B cell (primary cell): ENCODE results near the gene HYAL2. TPM values are rescaled to one million over a fixed set of nuclear protein-coding genes. Genes with fewer than 3 reads are reported as not detected.

Experiments
- ATAC-seq: fragments of 200-7000 bp; cut with Tn5 transposase; one replicate; pipeline ENCODE4 v1.10.0; 2021; ENCODE audit warnings: low read depth, mild to moderate bottlenecking, moderate number of reproducible peaks, moderate library complexity
- CTCF ChIA-PET: fragments of 350-600 bp; sonication (Branson Sonifier 250); formaldehyde crosslinking; loops from one replicate; lab custom pipeline; 2021; ENCODE audit warnings: antibody characterized with exemption, inconsistent platforms; lab: Charles Lee
- POLR2A ChIA-PET: fragments of 350-600 bp; sonication (Branson Sonifier 250); formaldehyde crosslinking; loops from one replicate; lab custom pipeline; 2021; ENCODE audit warnings: antibody characterized with exemption; lab: Charles Lee
- DNase-seq: peaks from one replicate; pipeline ENCODE4 v3.0.0; 2013
- H2AFZ ChIP-seq: 2 replicates; pipeline ENCODE4 v1.6.1; 2012; ENCODE audit warnings: mild to moderate bottlenecking, low read depth, low read length; ENCODE audit not compliant: insufficient read depth, poor library complexity, severe bottlenecking
- H3K27ac ChIP-seq, 2 donors: 1 replicate in 1 of 2; 2 replicates in 1 of 2; pipeline ENCODE4 v1.5.1; 2012 to 2013; ENCODE audit warnings: low read length in 2 of 2, mild to moderate bottlenecking in 2 of 2, moderate library complexity in 1 of 2
- H3K27me3 ChIP-seq, 4 experiments: fragments of 200-600 bp in 1 of 4; sonication (generic) in 1 of 4; replicated peaks in 1 of 4; 1 replicate in 2 of 4; 2 replicates in 2 of 4; pipeline versions ENCODE4 v1.6.1 to v1.7.0; 2013 to 2016; ENCODE audit warnings: low read length in 3 of 4, mild to moderate bottlenecking in 2 of 4, mixed read lengths in 1 of 4, moderate library complexity in 1 of 4; ENCODE audit not compliant: insufficient read depth in 4 of 4, control insufficient read depth in 3 of 4; ENCODE audit errors: control extremely low read depth in 1 of 4
- H3K36me3 ChIP-seq, 2 experiments: replicated peaks in 1 of 2; 1 replicate in 1 of 2; 2 replicates in 1 of 2; pipeline versions ENCODE4 v1.6.1 to v1.7.1; 2013; ENCODE audit warnings: low read length in 1 of 2; ENCODE audit not compliant: insufficient read depth in 2 of 2, control insufficient read depth in 1 of 2; ENCODE audit errors: control extremely low read depth in 1 of 2, extremely low read depth in 1 of 2
- H3K4me1 ChIP-seq, 2 donors: fragments of 200-600 bp in 1 of 2; sonication (generic) in 1 of 2; 1 replicate in 1 of 2; 2 replicates in 1 of 2; pipeline versions ENCODE4 v1.5.1 to v1.6.1; 2013 to 2017; ENCODE audit warnings: low read length in 2 of 2; ENCODE audit not compliant: control insufficient read depth in 2 of 2, insufficient read depth in 2 of 2
- H3K4me2 ChIP-seq: replicated peaks from 2 replicates; pipeline ENCODE3; 2012; ENCODE audit warnings: mild to moderate bottlenecking, low read depth, low read length; ENCODE audit not compliant: poor library complexity, severe bottlenecking
- H3K4me3 ChIP-seq, 5 experiments: fragments of 200-600 bp in 1 of 5; sonication (generic) in 1 of 5; 1 replicate in 3 of 5; 2 replicates in 2 of 5; pipeline versions ENCODE4 v1.5.1 to v1.7.0; 2011 to 2016; ENCODE audit warnings: low read length in 4 of 5, mild to moderate bottlenecking in 4 of 5, low read depth in 2 of 5, control low read depth in 1 of 5, moderate library complexity in 1 of 5; ENCODE audit not compliant: insufficient read depth in 1 of 5; ENCODE audit errors: control extremely low read depth in 1 of 5, extremely low read depth in 1 of 5
- H3K79me2 ChIP-seq: fragments of 200-600 bp; sonication (generic); one replicate; pipeline ENCODE4 v1.6.0; 2016; ENCODE audit warnings: low read length; ENCODE audit not compliant: control insufficient read depth, insufficient read depth
- H3K9ac ChIP-seq: fragments of 200-600 bp; sonication (generic); 2 replicates; pipeline ENCODE4 v1.6.1; 2017; ENCODE audit warnings: mild to moderate bottlenecking, low read length, moderate library complexity
- H3K9me3 ChIP-seq, 3 donors: one replicate each; pipeline versions ENCODE4 v1.6.1 to v1.7.1; 2013; ENCODE audit warnings: low read length in 2 of 3; ENCODE audit not compliant: control insufficient read depth in 2 of 3, insufficient read depth in 1 of 3; ENCODE audit errors: control extremely low read depth in 1 of 3
- H4K20me1 ChIP-seq: 2 replicates; pipeline ENCODE4 v1.6.0; 2012; ENCODE audit warnings: mild to moderate bottlenecking, low read length; ENCODE audit not compliant: insufficient read depth, control insufficient read depth, poor library complexity, severe bottlenecking
- H3K27ac Mint-ChIP-seq: one replicate; pipeline ENCODE4 v1.8.0; 2021; ENCODE audit warnings: mixed read lengths
- H3K27me3 Mint-ChIP-seq: one replicate; pipeline ENCODE4 v1.8.0; 2021; ENCODE audit warnings: mixed read lengths
- H3K4me1 Mint-ChIP-seq: one replicate; pipeline ENCODE4 v1.8.0; 2021; ENCODE audit warnings: mixed read lengths
- H3K4me3 Mint-ChIP-seq: one replicate; pipeline ENCODE4 v1.8.0; 2021; ENCODE audit warnings: mixed read lengths
- H3K9me3 Mint-ChIP-seq: one replicate; pipeline ENCODE4 v1.8.0; 2022; ENCODE audit warnings: mixed read lengths; ENCODE audit not compliant: insufficient read depth
- EZH2 ChIP-seq: IDR thresholded peaks from 2 replicates; pipeline ENCODE4 v1.6.1; 2012; ENCODE audit warnings: borderline replicate concordance, low read depth, mild to moderate bottlenecking, moderate library complexity, low read length; ENCODE audit not compliant: insufficient read depth, poor library complexity, severe bottlenecking
- WGBS: methylation state at CpG from one replicate; pipeline ENCODE4 v1.1.5; 2013; ENCODE audit warnings: missing lambda C conversion rate; ENCODE audit not compliant: insufficient coverage; 5-methylcytosine and 5-hydroxymethylcytosine counted together
- intact Hi-C: fragments of 100-400 bp; cut with micrococcal nuclease; formaldehyde crosslinking; loops from one replicate; pipeline ENCODE4 v1.10.0; 2022
- polyA plus RNA-seq: library from polyadenylated mRNA; depleted of rRNA; stranded (reverse); fragments of >200 nt; gene quantifications from 2 replicates; pipeline ENCODE4 v1.2.3, GENCODE V29; 2012
- total RNA-seq, 2 donors: library from RNA; stranded (reverse); fragments of 120-200 nt in 1 of 2; gene quantifications; 1 replicate in 1 of 2; 2 replicates in 1 of 2; pipeline versions ENCODE4 v1.2.3 to v1.2.4, GENCODE V29; 2013 to 2022
- TF ChIP-seq, protein P1 (sequence below): fragments of 200-600 bp; IDR thresholded peaks from one replicate; pipeline ENCODE4 v1.8.0; 2022; ENCODE audit warnings: antibody characterized with exemption, mild to moderate bottlenecking

Gene HYAL2
- total and polyA plus RNA-seq, 2 donors (not counting 1 experiment from before 2014, with no cell fraction given), result 4.2 to 5.1 TPM

DNA sequence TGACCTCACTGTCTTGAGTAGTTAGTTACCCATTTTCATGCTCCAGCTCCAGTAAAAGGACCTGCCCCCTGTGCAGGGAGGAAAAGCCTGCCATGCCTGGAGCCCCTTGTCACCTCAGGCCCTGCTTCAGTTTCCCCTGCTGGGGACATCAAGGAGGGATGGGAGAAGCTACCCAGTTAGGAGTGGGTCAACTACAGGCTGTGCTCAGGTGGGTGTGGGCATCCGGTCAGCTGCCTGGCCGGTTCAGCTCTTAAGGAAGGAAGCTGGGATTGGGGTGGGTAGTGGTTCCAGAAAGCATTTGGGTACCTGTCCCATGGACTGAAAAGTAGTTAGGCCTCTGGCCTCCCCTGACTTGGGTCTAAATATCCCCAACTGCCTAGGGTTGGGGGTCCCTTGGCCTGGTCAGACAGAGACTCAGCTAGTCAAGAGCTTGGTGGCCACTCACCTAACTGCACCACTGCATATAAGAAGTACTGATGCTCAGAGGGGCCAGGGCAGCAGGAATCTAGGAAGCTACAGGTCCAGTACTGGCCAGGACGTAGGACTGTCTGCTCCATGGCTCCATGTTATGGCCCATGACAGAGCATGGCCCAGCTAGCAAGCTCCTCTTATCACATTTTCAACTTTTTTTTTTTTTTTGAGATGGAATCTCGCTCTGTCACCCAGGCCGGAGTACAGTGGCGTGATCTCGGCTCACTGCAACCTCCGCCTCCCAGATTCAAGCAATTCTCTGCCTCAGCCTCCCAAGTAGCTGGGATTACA lies 43.1 kb downstream of the HYAL2 start:
- POLR2A ChIA-PET, result no interaction called here
- CTCF ChIA-PET, result interaction anchor here (0.8 to 3.1 kb wide), 6 partner anchors 8 to 159 kb away, joined by 3 to 14 read pairs (median 4); partner anchors contain the start of gene HYAL2
- peaks cover 14% of the 10 kb centered on the region for H3K4me1 Mint-ChIP-seq
- DNase-seq (no peak), ATAC-seq (no peak)
- no peak overlapping the region for H3K4me3 ChIP-seq
- H3K79me2 ChIP-seq, result no peaks in the 10 kb centered on the region
- H3K9me3 ChIP-seq, result peaks cover 0 to 3% (median 0%) of the 10 kb centered on the region in 3 donors
- peaks cover 19 to 21% of the 10 kb centered on the region in 2 donors for H3K4me1 ChIP-seq
- TF ChIP-seq EZH2, result no peak
- TF ChIP-seq, protein P1, sequence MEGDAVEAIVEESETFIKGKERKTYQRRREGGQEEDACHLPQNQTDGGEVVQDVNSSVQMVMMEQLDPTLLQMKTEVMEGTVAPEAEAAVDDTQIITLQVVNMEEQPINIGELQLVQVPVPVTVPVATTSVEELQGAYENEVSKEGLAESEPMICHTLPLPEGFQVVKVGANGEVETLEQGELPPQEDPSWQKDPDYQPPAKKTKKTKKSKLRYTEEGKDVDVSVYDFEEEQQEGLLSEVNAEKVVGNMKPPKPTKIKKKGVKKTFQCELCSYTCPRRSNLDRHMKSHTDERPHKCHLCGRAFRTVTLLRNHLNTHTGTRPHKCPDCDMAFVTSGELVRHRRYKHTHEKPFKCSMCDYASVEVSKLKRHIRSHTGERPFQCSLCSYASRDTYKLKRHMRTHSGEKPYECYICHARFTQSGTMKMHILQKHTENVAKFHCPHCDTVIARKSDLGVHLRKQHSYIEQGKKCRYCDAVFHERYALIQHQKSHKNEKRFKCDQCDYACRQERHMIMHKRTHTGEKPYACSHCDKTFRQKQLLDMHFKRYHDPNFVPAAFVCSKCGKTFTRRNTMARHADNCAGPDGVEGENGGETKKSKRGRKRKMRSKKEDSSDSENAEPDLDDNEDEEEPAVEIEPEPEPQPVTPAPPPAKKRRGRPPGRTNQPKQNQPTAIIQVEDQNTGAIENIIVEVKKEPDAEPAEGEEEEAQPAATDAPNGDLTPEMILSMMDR, result no peak
- intact Hi-C loops, result no loop called here
- H3K27ac ChIP-seq, result no peak overlapping the region
- H3K9ac ChIP-seq, result no peak overlapping the region
- H4K20me1 ChIP-seq, result peaks cover 2% of the 10 kb centered on the region
- H3K27ac Mint-ChIP-seq, result no peak overlapping the region
- peaks cover 18% of the 10 kb centered on the region for H3K27me3 Mint-ChIP-seq
- no peak overlapping the region for H3K4me2 ChIP-seq
- 92% methylated on average over 1 of the region's 8 CpGs for WGBS
- H3K36me3 ChIP-seq, result no peaks in the 10 kb centered on the region
- peaks cover 0 to 42% (median 14%) of the 10 kb centered on the region in 4 experiments for H3K27me3 ChIP-seq
- H2AFZ ChIP-seq, result no peak overlapping the region
- no peak overlapping the region for H3K4me3 Mint-ChIP-seq
- no peaks in the 10 kb centered on the region for H3K9me3 Mint-ChIP-seq

GRCh38 chr3:50278880-50279224 lies 43.7 kb downstream of the HYAL2 start, which contains the start of gene LSMEM2:
Gene LSMEM2, plus strand, starts transcription at chr3:50279087. Its CDS starts 27 bp downstream, at chr3:50279114.
- peaks cover 0 to 48% (median 20%) of the 10 kb centered on the region in 4 experiments for H3K27me3 ChIP-seq
- no peaks in the 10 kb centered on the region for H3K79me2 ChIP-seq
- ATAC-seq, result no peak
- no peak for TF ChIP-seq EZH2
- TF ChIP-seq, protein P1, result no peak
- CTCF ChIA-PET, result interaction anchor here (1.0 to 3.1 kb wide), 5 partner anchors 8 to 159 kb away, joined by 3 to 14 read pairs (median 4); no protein-coding TSS in a partner anchor
- H3K9me3 Mint-ChIP-seq, result no peaks in the 10 kb centered on the region
- H3K9me3 ChIP-seq, result peaks cover 0 to 3% (median 0%) of the 10 kb centered on the region in 3 donors
- peaks cover 25 to 27% of the 10 kb centered on the region in 2 donors for H3K4me1 ChIP-seq
- H3K4me1 Mint-ChIP-seq, result peaks cover 19% of the 10 kb centered on the region
- POLR2A ChIA-PET, result no interaction called here
- H3K27ac ChIP-seq, result no peak within 1 kb of the TSS
- WGBS, result 92% methylated on average over 2 of the region's 2 CpGs
- H4K20me1 ChIP-seq, result peaks cover 8% of the 10 kb centered on the region
- H3K36me3 ChIP-seq, result no peaks in the 10 kb centered on the region
- H2AFZ ChIP-seq, result no peak within 1 kb of the TSS
- H3K27me3 Mint-ChIP-seq, result peaks cover 23% of the 10 kb centered on the region
- no peak within 1 kb of the TSS for H3K4me3 Mint-ChIP-seq
- DNase-seq, result no peak
- no peak within 1 kb of the TSS for H3K9ac ChIP-seq
- intact Hi-C loops, result no loop called here
- H3K27ac Mint-ChIP-seq, result no peak within 1 kb of the TSS
- H3K4me2 ChIP-seq, result no peak within 1 kb of the TSS
- no peak within 1 kb of the TSS for H3K4me3 ChIP-seq
